Epithelial cell of esophagus (primary cell): ENCODE measurements around the gene EGLN1.

Source experiments
- DNase-seq: peaks from one replicate; pipeline ENCODE4 v3.0.0; 2010; ENCODE audit warnings: low read depth
- H3K4me3 ChIP-seq: 2 replicates; pipeline ENCODE4 v1.5.1; 2011; ENCODE audit warnings: mild to moderate bottlenecking, low read length, control low read depth
- TF ChIP-seq, protein P1 (sequence below): IDR thresholded peaks from 2 replicates; pipeline ENCODE4 v1.5.1; 2011; ENCODE audit warnings: low read depth, mild to moderate bottlenecking, low read length, control low read depth, inconsistent platforms; ENCODE audit not compliant: insufficient read depth; ENCODE audit errors: missing control alignments

EGLN1 gene

DNA sequence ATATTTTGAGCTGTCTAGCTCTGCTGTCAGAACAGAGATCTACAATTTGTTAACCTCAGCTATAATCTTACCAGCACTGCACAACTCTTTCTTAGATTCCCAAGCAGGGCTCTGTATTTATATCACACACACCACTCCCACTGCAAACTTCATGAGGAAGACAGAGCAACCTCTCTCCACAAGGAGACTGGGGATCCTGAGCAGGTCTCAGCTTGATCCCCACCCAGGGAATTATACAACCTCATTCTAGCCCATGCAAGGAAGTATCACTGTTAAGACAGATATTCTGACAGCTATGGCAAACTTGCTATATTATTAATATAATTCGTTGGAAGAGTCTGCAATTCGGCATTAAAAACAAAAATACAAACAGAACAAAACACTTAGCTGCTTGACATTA lies 40.4 kb downstream of the EGLN1 start:
- DNase-seq = peak; percentile 44
- TF ChIP-seq, protein P1, sequence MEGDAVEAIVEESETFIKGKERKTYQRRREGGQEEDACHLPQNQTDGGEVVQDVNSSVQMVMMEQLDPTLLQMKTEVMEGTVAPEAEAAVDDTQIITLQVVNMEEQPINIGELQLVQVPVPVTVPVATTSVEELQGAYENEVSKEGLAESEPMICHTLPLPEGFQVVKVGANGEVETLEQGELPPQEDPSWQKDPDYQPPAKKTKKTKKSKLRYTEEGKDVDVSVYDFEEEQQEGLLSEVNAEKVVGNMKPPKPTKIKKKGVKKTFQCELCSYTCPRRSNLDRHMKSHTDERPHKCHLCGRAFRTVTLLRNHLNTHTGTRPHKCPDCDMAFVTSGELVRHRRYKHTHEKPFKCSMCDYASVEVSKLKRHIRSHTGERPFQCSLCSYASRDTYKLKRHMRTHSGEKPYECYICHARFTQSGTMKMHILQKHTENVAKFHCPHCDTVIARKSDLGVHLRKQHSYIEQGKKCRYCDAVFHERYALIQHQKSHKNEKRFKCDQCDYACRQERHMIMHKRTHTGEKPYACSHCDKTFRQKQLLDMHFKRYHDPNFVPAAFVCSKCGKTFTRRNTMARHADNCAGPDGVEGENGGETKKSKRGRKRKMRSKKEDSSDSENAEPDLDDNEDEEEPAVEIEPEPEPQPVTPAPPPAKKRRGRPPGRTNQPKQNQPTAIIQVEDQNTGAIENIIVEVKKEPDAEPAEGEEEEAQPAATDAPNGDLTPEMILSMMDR = peak; percentile 18
- H3K4me3 ChIP-seq = no peak overlapping the region

DNA sequence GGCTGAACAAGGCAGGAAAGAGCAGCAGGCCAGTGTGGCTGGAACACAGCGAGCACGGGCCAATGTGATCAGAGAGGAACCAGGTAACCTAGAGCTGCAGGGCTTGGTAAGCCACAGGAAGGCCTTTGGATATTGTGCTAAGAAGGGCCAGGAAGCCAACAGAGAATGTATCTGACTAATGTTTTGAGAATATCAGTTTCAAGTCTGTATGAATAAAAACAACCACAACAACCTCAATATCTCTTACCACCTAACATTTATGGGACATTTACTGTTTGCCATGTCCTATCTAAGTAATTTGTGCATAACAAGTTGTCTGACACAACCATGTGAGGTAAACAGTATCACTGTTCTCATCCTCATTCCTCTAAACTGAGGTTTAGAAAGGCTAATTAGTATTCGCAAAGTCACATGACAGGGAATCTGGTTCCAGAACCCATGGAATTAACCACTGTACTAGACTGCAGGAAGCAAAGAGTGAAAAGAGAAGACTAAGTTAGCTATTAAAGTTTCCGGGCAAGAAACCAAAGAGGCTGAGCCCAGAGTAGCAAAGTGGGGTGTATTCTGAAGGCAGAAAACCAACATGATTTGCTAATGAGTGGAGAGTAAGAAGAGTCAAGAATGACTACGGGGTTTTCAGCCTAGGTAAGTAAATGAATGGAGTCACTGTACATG lies 45.1 kb downstream of the EGLN1 start:
- TF ChIP-seq, protein P1 = no peak
- DNase-seq = no peak
- no peak overlapping the region for H3K4me3 ChIP-seq

DNA sequence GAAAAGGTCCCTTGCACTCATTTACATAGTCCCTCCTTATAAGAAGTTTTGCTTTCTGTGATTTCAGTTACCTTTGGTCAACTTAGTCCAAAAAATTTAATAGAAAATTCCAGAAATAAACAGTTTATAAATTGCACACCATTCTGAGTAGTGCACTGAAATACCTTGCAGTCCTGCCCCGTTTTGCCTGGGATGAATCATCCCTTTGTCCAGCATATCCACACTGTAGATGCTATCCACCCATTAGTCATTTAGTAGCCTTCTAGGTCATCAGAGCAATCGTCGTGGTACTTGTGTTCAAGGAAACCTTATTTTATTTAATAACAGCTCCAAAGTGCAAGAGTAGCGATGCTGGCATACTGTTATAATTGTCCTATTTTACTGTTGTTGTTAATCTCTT lies 46.0 kb downstream of the EGLN1 start:
- DNase-seq = peak; percentile 34
- TF ChIP-seq, protein P1 = no peak
- no peak overlapping the region for H3K4me3 ChIP-seq

DNA sequence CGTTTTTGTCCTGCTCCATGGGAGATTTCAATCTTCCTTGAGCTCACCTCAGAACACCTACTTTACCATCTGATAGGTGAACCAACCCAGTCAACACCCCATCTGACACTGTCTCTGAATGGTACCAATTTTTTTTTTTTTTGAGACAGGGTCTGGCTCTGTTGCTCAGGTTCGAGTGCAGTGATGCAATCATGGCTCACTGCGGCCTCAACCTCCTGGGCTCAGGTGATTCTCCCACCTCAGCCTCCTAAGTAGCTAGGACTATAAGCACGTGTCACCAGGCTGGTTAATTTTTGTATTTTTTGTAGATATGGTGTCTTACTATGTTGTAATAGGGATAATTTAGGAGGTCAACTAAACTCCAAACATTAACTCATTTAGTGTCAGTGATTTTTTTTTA lies 47.7 kb downstream of the EGLN1 start:
- TF ChIP-seq, protein P1 = no peak
- H3K4me3 ChIP-seq = no peak overlapping the region
- DNase-seq = no peak

DNA sequence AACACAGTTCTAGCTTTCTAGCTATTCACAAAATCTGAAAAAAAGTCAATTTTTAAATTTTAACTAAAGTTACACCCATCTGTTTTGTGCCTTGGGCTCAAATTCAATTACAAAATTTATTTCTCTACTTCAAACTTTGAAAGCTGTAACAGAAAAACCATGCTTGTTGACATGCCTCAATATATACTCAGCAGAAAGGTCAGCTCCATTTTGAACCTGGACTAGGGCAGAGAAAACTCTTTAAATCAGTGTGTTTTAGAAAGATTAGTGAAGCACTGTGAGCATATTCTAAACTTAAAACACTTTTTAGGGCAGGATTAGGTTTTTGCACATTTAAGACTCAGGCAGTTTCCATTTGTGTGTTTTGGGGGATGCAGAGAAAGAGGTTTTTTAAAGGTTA lies 49.6 kb downstream of the EGLN1 start:
- H3K4me3 ChIP-seq = no peak overlapping the region
- DNase-seq = no peak
- TF ChIP-seq, protein P1 = no peak

DNA sequence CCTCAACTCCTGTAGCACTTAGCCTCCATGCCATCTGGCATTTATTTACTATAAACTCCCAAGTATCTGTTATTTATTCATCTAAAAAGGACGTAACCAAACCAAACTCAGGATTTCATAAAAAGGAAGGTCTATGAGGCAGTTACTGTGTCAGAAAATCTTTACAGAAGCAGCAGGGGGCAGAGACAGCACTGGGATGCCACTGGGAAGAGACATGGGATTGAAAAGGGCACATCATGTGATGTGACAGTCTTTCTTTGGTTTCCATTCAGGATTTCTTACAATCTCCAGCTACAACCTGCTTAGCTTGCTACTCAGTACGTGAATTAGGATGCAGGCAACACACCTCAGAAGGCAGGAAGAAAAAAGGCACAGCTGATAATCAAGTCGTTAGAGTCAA lies 52.8 kb downstream of the EGLN1 start:
- TF ChIP-seq, protein P1 = no peak
- DNase-seq = no peak
- no peak overlapping the region for H3K4me3 ChIP-seq

DNA sequence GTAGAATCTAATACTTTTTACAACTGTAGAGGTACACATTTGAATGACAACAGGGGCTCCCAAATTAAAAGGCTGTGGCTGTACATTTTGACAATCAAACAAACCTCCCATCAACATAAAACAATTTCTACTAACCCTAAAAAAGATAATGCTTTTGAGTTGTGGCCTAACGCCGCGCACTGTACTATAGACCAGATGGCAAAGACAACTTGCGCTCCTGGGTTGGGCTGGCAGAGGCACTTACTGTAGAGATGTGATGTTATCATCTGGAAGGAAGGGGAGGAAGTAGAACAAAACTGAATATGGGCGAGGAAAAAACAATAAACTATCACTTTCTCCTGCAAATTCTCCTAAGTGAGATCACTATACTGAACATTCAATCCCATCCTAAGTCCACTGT lies 57.9 kb downstream of the EGLN1 start:
- TF ChIP-seq, protein P1 = no peak
- no peak for DNase-seq
- no peak overlapping the region for H3K4me3 ChIP-seq
